OCI-LY3 (cell line): Measurements from ENCODE around the gene ACVR1.

Source experiments
- CTCF ChIP-seq: fragments of 200-600, 300-600 bp; sonication (generic); IDR thresholded peaks from 2 replicates; pipeline ENCODE4 v1.5.1; 2014; ENCODE audit warnings: antibody characterized with exemption, low read length, low read depth
- EZH2phosphoT487 ChIP-seq: fragments of 200-600 bp; shearing (Covaris generic); IDR thresholded peaks from 2 replicates; pipeline ENCODE4 v1.6.1; 2018; ENCODE audit warnings: antibody characterized with exemption, mixed run types, low read depth

DNA sequence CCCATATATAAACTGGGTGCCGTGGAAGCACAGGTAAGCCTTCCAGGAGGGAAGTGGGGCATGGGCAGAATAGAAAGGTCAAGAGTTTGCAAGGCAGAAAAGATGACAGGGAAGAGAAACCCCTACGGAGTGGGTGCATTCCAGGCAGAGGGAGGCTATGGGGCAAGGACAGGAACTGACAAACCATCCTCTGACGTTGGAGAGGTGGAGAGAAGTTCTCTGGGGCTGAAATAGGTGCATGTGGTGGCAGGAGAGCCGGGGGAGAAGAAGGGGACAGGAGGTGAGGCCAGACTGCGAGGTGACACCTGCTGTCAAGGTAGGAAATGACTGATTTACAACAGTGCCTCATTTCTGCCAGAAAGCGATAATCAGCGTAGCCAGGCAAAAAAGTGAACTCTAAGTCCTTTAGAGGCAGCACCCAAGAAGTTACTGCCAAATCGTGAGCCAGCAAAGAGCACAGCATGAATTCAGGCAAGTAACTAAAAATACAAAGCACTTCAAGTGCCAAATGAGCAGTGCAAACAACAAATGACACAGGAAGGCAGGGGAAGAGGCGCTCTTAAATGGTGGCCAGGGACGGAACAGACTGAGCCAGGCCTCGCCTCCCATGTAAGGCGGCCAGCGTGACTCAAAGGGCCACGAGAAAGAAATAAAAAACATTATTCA is 134.2 kb downstream of the ACVR1 start:
- no peak for TF ChIP-seq CTCF
- no peak for TF ChIP-seq EZH2phosphoT487
